HEK293T (cell line): ENCODE data around the gene JAG2.

ENCODE experiments used
- FOXA1 ChIP-seq: fragments of 450-650 bp; IDR thresholded peaks from 2 replicates; pipeline ENCODE4 v1.6.1; 2016; ENCODE audit warnings: mild to moderate bottlenecking
- FOXK2 ChIP-seq: fragments of 450-650 bp; IDR thresholded peaks from 2 replicates; pipeline ENCODE4 v1.6.1; 2016; ENCODE audit warnings: mild to moderate bottlenecking
- FOXM1 ChIP-seq: fragments of 450-650 bp; IDR thresholded peaks from 2 replicates; pipeline ENCODE4 v1.6.1; 2017; ENCODE audit warnings: mild to moderate bottlenecking, borderline replicate concordance
- NFRKB ChIP-seq: fragments of 450-650 bp; IDR thresholded peaks from 2 replicates; pipeline ENCODE4 v1.6.1; 2016; ENCODE audit warnings: mild to moderate bottlenecking, moderate library complexity
- SP1 ChIP-seq: fragments of 450-650 bp; IDR thresholded peaks from 2 replicates; pipeline ENCODE4 v1.6.1; 2017
- TF ChIP-seq, protein P1 (sequence below): fragments of 450-650 bp; IDR thresholded peaks from 2 replicates; pipeline ENCODE4 v1.6.1; 2016

DNA sequence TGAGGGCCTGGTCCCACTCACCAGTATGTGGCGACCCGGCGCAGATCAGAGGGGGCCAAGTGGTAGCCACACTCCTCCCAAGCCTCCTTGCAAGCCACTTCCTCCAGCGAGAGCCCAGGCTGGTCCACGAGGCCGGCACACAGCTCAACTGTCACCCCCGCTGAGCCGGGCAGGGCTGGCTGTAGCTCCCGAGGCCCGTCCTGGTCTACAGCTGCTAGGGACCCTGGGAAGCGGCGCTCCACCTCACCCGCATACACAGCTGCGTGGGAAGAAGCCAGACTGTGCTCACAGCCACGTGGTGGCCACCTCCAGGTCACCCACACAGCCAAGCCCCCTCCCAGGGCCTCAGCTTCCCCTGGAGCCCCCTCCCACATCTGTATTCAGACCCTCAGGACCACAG is 7.9 kb upstream of the JAG2 start:
- TF ChIP-seq SP1 (no peak), FOXK2 (no peak), FOXM1 (no peak), FOXA1 (no peak), NFRKB (no peak)
- TF ChIP-seq, protein P1, sequence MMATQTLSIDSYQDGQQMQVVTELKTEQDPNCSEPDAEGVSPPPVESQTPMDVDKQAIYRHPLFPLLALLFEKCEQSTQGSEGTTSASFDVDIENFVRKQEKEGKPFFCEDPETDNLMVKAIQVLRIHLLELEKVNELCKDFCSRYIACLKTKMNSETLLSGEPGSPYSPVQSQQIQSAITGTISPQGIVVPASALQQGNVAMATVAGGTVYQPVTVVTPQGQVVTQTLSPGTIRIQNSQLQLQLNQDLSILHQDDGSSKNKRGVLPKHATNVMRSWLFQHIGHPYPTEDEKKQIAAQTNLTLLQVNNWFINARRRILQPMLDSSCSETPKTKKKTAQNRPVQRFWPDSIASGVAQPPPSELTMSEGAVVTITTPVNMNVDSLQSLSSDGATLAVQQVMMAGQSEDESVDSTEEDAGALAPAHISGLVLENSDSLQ: no peak
